GF-D8 (cell line): ENCODE results near the gene SPIRE1.

ENCODE experiments used
- DNase-seq: peaks from one replicate; lab custom pipeline; 2025; lab: John Stamatoyannopoulos, UW

SPIRE1 gene

DNA sequence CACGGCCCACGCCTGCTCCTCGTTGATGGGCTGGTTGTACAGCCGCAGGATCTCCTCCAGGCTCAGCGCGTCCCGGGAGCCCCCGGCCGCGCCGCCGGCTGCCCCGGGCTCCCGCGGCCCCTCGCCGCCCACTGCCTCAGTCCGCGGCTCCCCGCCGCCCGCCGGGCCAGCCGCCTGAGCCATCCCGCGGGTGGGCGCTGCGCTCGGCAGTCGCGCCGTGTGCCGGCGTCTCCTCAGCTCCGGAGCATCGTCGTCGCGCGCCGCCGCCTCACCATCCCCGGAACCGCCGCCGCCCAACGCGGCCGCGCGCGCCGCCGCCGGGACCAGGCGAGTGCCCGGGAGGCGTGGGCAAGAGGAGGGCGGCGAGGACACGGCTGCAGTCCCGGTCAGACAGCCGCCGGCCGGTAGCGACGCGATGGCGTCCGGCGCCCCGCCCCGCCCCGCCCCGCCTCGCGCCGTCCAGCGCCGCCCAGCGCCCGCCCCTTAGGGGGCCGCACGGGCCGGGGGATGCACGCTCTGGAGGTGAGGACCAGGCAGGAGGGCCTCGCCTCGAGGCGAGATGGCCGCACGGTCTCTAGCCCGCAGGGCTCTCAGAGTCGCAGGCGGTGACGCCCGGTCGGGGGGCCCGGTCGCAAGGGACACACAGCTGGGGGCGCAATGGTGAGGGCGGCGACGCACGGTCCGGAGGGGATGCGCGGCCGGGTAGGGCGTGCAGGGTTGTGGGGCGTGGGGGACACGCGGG lies at the start of gene SPIRE1:
Gene SPIRE1, minus strand, starts transcription at position 424 of the 742 bp plus-strand sequence. Its CDS starts 241 bp downstream, at position 183.
- no peak for DNase-seq

GRCh38 chr18:12703664-12704063 lies 45.8 kb upstream of the SPIRE1 start:
- no peak for DNase-seq

- DNase-seq: no peak
These were observed 45.2 kb upstream of the SPIRE1 start for GRCh38 chr18:12703096-12703567.

DNA sequence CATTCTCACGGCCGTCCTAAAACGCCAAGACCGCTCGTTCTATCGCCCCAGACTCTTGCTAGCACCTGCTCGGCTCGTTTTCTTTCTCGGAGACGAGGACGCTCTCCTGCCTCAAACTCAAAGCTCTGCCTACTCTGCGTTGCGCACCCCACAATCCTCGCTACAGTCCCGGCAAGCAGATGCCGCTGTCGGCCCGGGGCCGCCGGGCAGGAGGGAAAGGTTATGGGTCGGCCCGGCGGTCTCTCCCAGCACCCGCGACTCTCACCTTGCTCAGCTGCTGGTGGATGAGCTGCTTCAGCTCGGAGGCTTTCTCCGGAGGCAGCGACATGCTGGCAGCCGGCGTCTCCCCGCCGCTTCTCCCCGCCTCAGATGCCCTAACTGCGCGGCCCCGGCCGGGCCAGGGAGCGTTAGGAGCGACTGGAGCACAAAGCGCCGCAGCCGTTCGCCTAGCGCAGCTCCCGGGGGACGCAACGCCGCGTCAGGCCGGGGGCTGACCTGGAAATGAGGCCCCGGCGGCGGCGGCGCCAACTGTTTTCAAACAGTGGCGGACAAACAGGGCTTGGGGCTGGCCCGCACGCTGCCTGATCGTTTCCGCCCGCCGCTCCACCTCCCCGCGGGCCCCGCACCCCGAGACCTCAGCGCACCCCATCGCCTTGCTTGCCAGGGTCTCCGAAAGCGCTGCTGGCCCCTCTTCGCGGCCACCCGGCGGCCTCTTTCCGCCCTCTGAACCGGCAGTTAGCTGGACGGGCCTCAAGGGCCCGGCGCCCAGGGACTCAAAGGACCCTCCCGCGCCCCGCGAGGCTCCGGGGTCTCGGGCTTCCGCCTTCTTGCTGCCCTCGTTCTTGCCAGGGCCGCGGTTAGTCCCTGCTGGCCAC lies 44.6 kb upstream of the SPIRE1 start, which contains the start of the genes CEP76 and PSMG2:
Gene CEP76, minus strand, starts transcription at position 503 of the 875 bp plus-strand sequence. Its CDS starts 175 bp downstream, at position 328.
Gene PSMG2, plus strand, starts transcription at position 822 of the 875 bp plus-strand sequence. CDS start 66 bp downstream, outside the sequence.
- DNase-seq: peak; percentile 83

GRCh38 chr18:12701161-12701560 lies 43.3 kb upstream of the SPIRE1 start:
- DNase-seq: no peak

DNA sequence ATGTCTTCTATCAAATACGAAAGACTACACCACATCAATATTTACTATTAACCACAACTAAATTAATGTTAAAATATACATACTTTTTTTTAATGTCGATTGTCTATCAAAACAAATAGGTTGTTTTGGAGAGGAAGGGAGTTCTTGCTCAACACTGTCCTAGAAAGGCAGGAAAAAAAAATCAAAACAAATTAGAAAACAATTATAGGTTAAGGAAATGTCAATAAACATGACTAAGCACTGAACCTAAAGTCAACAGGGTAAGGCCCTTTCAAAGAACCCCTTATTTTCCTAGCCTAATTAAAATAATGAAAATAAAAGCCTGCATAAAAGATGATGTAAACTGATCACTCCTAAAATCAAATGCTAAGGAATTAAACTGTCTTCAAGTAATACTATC lies 41.8 kb upstream of the SPIRE1 start:
- no peak for DNase-seq

DNA sequence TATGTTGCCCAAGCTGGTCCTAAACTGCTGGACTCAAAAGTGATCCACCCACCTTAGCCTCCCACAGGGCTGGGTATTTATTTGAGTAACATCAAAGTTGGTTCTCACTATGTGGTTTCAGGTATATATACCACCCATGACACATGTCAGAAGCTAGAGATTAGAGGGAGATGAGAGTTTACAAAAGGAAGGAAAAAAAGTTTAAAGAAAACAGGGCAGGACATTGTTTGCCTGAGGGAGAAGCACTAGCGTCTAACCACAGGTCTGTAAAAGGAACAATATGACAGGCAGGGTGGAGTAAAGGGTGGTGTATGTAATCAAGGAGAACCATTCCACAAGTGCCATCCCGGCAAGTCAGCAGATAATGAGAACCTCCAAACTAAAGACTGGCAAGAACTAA lies 36.1 kb upstream of the SPIRE1 start:
- no peak for DNase-seq

- DNase-seq: no peak
These were observed 34.3 kb upstream of the SPIRE1 start for GRCh38 chr18:12692206-12692605.

DNA sequence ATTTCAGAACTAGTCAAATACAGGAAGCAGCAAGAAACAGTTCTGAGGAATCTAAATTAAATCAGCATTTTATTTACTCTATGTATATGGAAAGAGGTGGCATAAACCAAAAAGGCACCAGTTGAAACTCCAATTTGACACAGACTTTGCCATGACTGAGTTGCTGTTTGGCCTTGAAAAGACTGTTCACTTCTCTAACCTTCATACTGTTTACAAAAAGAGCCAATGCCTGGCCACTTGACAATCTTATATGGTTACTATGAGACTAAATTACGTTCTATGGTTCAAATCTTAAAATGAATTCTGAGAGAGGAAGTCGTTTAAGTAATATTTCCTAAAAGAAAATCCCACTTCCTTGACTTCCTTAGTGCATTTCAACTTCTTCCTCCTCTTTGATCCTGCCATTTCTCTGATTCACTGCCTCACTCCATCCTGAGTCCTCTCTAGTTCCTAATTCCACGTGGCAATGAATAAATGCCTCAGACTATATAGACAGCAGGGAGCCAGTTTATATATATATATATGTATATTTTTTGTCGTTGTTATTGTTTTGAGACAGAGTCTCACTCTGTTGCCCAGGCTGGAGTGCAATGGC lies 31.4 kb upstream of the SPIRE1 start:
- DNase-seq: no peak

DNA sequence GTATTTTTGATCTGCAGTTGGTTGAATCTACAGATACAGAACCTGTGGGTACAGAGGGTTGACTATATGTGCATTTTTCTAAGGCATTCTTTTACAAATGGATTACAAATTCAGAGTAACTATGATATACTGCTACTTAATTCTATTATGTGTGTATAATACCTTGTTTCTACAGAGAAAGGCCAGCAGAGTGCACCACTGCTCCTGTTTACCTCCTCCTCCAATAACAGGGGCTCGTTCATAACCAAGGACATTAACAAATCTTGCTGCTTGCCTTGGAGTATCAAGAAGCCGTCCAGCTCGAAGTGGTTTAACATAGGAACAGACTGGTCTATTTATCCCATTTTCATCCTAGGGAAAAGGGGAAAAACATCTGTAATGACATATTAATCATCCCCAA lies 28.2 kb upstream of the SPIRE1 start:
- no peak for DNase-seq

DNA sequence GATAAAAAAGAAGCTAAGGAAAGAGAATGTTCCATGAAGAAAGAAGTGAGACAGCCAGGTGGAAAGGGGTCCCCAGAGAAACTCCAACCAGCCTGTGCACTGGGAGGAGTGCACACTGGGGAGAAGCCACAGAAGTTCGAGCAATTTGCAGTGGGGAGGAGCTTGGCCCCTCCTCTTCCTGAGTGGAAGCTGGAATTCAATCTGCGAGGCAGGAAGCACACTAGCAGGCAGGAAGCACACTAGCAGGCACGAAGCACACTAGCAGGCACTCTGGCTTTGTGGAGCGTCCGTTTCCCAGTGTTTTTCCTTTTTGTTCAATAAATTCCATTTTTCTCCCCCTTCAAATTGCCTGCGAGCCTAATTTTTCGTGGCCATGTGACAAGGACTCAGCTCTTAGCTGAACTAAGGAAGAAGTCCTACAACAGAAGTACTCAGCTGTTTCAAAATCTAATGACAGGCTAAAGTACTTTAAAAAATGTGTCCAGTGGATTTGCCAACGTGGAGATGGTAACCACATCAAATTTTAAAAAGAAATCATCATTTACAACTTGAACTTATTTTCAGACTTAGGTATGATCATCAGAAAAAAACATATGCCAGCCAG lies 21.4 kb upstream of the SPIRE1 start:
- DNase-seq: peak; percentile 88

- DNase-seq: no peak
These were observed 10.1 kb upstream of the SPIRE1 start for GRCh38 chr18:12668041-12668440.

GRCh38 chr18:12659904-12660605 lies 2.1 kb upstream of the SPIRE1 start:
- no peak for DNase-seq

DNA sequence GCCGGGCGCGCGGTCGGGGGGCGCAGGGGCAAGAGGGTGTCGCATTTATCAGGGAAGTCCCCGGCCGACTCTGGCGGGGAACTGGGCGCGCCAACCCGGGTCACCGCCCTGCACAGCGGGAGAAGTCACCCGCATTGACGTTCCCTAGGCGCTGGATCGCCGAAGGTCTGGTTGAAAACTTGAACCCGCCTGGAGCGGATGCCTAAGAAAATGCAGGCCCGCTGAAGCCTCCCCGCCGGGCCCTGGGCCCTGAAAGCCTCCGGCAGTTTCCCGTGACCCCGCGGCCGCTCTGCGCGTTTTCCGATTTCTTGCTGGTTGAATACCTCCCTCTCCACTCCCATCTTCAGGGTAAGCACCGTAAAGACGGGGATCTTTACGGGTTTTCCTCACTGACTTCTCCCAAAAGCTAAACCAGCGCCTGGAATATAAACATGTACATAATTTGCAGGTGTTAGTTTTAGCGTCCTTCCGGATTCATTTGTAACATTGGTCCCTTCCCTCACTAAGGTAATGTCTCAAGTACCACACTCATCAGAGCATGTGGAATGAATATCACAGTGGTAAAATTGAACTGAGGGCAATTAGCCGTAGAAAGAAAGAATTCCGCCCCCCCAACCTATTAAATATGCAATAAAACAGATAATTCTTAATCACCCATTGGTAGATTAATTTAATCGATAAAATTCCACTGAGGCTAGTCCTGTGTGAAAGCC lies 675 bp upstream of the SPIRE1 start:
- no peak for DNase-seq

DNA sequence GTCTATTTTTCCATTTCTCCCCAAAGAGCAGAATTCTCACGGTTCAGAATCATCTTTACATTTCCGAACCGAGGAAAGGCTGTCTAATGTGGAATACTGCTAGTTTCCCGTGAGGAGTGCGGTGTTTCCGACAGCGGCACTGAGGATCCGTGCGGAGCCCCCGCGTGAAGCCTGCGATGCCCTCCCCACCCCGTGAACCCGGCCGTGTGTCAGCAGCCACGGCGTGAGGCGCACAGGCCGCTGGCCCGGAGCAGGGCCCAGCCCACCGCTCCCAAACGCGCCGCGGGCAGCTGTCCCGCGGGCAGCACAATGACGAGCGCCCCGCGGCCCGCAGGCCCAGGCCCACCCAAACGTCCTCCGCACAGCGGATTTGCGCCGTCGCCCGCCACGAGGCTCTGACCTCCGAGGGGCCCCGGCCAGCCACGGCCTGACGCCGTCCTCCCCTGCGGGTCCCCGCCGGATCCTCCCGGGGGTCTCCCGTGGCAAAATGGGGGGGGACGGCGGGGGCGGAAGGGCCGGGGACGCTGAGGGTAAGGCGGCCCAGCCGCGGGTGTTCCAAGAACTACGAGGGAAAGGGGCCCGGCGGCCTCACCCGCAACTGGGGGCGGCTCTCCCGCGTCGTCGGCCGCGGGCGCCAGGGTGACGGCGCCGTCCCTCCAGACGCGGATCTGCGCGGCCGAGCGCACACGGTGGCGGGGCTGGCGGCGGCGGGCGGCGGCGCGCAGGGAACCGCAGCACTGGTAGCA lies 796 bp downstream of the SPIRE1 start:
- no peak for DNase-seq

GRCh38 chr18:12656605-12656937 lies 1.3 kb downstream of the SPIRE1 start:
- DNase-seq: no peak

GRCh38 chr18:12654971-12655370 lies 2.9 kb downstream of the SPIRE1 start:
- DNase-seq: no peak

- DNase-seq: peak; percentile 83
These were observed 5.0 kb downstream of the SPIRE1 start for GRCh38 chr18:12652861-12653401.

DNA sequence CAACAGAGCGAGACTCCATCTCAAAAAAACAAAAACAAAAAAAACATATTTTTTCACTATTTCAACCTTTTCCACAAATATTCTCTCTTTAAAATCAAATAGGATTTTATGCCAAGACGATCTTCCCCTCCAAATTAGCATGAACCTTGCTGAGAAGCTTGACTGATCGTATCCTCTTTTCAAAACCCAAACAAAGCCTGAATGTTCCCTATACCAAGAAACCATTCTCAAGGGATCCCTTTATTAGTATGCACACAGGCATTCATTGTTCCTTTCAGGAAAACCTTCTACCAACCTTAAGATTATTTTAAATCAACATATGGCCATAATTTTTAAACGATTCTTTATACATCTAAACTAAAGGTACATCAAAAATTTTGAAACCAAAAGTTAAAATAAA lies 6.3 kb downstream of the SPIRE1 start:
- DNase-seq: no peak

- no peak for DNase-seq
These were observed 10.1 kb downstream of the SPIRE1 start for GRCh38 chr18:12647773-12648172.
